Measurements from ENCODE around the gene MYO6. TPM values are rescaled to one million over a fixed set of nuclear protein-coding genes. Genes with fewer than 3 reads are reported as not detected.
A peak's percentile ranks its signal among the peaks of the same experiment; 100 is the strongest.
"Not testable (repeated sequence)": the region's sequence is repeated elsewhere in the genome, so short reads cannot be mapped to it uniquely, and the experiment has no call there.

The MYO6 gene
- total RNA-seq, 2 donors from 2014 or later, result 72.3 to 80.9 TPM

DNA sequence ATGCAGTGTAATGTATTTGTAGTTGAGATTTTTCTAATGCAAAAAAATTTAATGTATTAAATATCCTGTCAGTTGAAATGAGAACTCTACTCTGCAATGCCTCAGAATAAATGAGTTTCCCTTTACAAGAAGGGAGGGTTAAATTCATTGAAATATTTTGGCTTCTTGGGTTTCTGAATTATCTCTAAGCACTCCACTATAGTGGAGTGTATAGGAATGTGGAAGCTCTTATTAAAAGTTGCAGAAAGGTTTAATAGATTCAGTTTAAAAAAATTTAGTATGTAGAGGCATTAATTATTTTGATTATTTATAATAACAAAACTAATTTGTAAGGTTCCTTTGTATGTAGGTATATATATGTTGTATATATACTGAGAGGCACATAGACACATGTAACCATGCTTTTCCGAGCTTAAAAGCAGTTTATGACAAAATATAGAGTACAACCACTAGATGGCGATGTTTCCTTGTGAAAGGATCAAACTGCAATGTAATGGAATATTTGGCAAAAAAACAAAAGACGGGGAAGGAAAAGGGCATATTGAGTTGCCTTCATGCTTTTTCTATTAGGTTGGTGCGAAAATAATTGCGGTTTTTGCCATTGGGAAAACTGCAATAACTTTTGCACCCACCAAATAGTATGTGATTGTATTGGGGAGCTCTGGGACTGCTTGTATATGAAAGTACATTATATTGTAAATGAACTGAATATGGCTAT, 144.2 kb downstream of the MYO6 start:
- intact Hi-C loops (cut with DNase I), result no loop called here
- Histone ChIP-seq H3K36me3 (no peaks in the 10 kb centered on the region), H3K9ac (ENCODE audit: low read depth in 2 of 2, low read length in 2 of 2) (no peak overlapping the region), H3K27me3 (no peaks in the 10 kb centered on the region), H3K4me3 (no peak overlapping the region), H3K9me3 (no peaks in the 10 kb centered on the region), H3K4me1 (no peaks in the 10 kb centered on the region), H3K27ac (no peak overlapping the region)
- TF ChIP-seq, protein P1, sequence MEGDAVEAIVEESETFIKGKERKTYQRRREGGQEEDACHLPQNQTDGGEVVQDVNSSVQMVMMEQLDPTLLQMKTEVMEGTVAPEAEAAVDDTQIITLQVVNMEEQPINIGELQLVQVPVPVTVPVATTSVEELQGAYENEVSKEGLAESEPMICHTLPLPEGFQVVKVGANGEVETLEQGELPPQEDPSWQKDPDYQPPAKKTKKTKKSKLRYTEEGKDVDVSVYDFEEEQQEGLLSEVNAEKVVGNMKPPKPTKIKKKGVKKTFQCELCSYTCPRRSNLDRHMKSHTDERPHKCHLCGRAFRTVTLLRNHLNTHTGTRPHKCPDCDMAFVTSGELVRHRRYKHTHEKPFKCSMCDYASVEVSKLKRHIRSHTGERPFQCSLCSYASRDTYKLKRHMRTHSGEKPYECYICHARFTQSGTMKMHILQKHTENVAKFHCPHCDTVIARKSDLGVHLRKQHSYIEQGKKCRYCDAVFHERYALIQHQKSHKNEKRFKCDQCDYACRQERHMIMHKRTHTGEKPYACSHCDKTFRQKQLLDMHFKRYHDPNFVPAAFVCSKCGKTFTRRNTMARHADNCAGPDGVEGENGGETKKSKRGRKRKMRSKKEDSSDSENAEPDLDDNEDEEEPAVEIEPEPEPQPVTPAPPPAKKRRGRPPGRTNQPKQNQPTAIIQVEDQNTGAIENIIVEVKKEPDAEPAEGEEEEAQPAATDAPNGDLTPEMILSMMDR (IDR thresholded peaks at IDR 0.05), result peak; percentile 51
- no peak for DNase-seq

DNA sequence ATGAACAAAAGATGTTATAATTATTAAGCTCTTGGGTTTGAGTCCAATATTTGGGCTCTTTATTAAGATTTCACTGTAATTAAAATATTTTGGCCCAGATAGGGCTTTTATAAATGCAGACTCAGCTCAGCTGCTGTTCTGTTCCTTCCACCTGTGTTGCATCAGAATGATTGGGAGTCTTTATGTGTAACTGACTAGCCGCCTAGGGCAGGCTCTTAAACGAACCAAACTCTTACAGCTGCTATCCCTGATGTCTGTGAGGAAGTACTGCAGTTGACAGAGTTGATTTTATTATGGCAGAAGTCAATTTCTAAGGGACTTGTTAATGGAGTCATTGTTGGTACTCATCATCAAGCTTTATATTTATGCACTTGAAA, 144.7 kb downstream of the MYO6 start:
- intact Hi-C loops (cut with DNase I), result no loop called here
- DNase-seq, result no peak
- H3K9me3 ChIP-seq, result no peaks in the 10 kb centered on the region
- H3K27me3 ChIP-seq, result no peaks in the 10 kb centered on the region
- no peak overlapping the region for H3K9ac ChIP-seq (ENCODE audit: low read depth in 2 of 2, low read length in 2 of 2)
- no peak overlapping the region for H3K27ac ChIP-seq
- H3K4me1 ChIP-seq, result no peaks in the 10 kb centered on the region
- TF ChIP-seq, protein P1 (IDR thresholded peaks at IDR 0.05), result no peak
- no peak overlapping the region for H3K4me3 ChIP-seq
- H3K36me3 ChIP-seq, result no peaks in the 10 kb centered on the region

DNA sequence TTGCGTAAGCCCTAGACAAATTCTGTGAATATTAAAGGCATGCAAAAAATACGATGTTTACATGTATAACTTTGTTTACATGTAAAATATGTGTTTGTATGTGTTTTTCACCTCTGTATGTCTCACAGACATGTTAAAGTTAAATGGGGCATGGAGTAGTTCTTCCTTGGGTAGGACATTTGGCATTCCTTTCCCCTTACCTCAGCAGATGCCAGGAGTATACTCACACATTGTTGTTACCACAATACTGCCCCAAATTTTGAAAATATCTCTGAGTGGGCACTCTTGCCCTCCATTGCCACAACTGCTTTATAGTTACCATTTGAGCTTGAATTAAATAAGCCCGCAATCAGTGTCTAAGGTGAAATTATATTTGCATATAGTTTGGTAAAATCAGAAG, 147.5 kb downstream of the MYO6 start:
- no peaks in the 10 kb centered on the region for H3K36me3 ChIP-seq
- H3K4me1 ChIP-seq, result no peaks in the 10 kb centered on the region
- H3K27me3 ChIP-seq, result no peaks in the 10 kb centered on the region
- no peaks in the 10 kb centered on the region for H3K9me3 ChIP-seq
- H3K9ac ChIP-seq (ENCODE audit: low read depth in 2 of 2, low read length in 2 of 2), result no peak overlapping the region
- intact Hi-C loops (cut with DNase I), result no loop called here
- H3K27ac ChIP-seq, result no peak overlapping the region
- DNase-seq, result no peak
- TF ChIP-seq, protein P1 (IDR thresholded peaks at IDR 0.05), result no peak
- no peak overlapping the region for H3K4me3 ChIP-seq

DNA sequence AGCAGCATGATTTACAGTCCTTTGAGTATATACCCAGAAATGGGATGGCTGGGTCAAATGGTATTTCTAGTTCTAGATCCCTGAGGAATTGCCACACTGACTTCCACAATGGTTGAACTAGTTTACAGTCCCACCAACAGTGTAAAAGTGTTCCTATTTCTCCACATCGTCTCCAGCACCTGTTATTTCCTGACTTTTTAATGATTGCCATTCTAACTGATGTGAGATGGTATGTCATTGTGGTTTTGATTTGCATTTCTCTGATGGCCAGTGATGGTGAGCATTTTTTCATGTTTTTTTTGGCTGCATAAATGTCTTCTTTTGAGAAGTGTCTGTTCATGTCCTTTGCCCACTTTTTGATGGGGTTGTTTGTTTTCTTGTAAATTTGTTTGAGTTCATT, 151.2 kb downstream of the MYO6 start:
- H3K9me3 ChIP-seq; H3K27me3 ChIP-seq; H3K4me1 ChIP-seq; H3K27ac ChIP-seq; H3K4me3 ChIP-seq; H3K9ac ChIP-seq (ENCODE audit: low read depth in 2 of 2, low read length in 2 of 2); DNase-seq; H3K36me3 ChIP-seq; intact Hi-C loops (cut with DNase I): not testable (repeated sequence)

DNA sequence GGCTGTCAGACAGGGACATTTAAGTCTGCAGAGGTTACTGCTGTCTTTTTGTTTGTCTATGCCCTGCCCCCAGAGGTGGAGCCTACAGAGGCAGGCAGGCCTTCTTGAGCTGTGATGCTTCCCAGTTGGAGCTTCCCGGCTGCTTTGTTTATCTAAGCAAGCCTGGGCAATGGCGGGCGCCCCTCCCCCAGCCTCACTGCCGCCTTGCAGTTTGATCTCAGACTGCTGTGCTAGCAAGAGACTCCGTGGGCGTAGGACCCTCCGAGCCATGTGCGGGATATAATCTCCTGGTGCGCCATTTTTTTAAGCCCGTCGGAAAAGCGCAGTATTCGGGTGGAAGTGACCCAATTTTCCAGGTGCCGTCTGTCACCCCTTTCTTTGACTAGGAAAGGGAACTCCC, 156.1 kb downstream of the MYO6 start:
- H3K4me1 ChIP-seq; H3K4me3 ChIP-seq; H3K36me3 ChIP-seq; H3K27ac ChIP-seq; H3K27me3 ChIP-seq; H3K9me3 ChIP-seq; intact Hi-C loops (cut with DNase I); DNase-seq; H3K9ac ChIP-seq (ENCODE audit: low read depth in 2 of 2, low read length in 2 of 2): not testable (repeated sequence)

DNA sequence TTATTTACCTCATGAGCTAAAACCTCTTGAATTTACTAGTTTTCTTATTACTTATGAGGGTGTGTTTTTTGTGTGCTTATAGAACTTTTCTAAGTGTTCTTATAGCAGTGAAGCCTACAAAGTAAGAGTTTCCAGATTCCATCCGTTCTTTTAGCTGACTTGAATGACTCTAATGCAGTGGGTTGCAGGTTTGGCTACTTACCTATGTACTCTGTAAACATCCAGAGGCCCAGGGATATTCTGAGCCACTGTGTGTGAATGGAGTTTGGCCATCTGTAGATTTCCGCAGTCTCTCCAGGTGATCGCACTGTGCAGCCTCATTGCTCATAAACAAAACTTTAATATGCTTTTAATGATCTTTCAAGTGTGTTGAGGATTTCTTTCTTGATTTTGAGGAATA, 157.8 kb downstream of the MYO6 start:
- H3K4me1 ChIP-seq, result no peaks in the 10 kb centered on the region
- no peaks in the 10 kb centered on the region for H3K36me3 ChIP-seq
- intact Hi-C loops (cut with DNase I), result no loop called here
- DNase-seq, result no peak
- no peak overlapping the region for H3K9ac ChIP-seq (ENCODE audit: low read depth in 2 of 2, low read length in 2 of 2)
- no peaks in the 10 kb centered on the region for H3K9me3 ChIP-seq
- H3K27me3 ChIP-seq, result no peaks in the 10 kb centered on the region
- no peak overlapping the region for H3K27ac ChIP-seq
- no peak overlapping the region for H3K4me3 ChIP-seq
- TF ChIP-seq, protein P1 (IDR thresholded peaks at IDR 0.05), result no peak
